HS-27A (cell line): ENCODE measurements around the gene NHS.

Experiments used
- DNase-seq: peaks from one replicate; pipeline ENCODE4 v3.0.0-alpha.2; 2012; ENCODE audit warnings: low read depth, missing footprints

NHS gene

GRCh38 chrX:17679261-17679660 is 304.3 kb downstream of the NHS start:
- no peak for DNase-seq

GRCh38 chrX:17679820-17680219 is 304.8 kb downstream of the NHS start:
- DNase-seq = no peak

- no peak for DNase-seq
Observed at GRCh38 chrX:17680732-17681413, 305.9 kb downstream of the NHS start.

GRCh38 chrX:17682259-17682658 is 307.3 kb downstream of the NHS start:
- DNase-seq = no peak

- no peak for DNase-seq
Observed at GRCh38 chrX:17685026-17685425, 310.0 kb downstream of the NHS start.

GRCh38 chrX:17687648-17688047 is 312.6 kb downstream of the NHS start:
- DNase-seq = no peak

- DNase-seq = no peak
Observed at GRCh38 chrX:17689971-17690409, 315.0 kb downstream of the NHS start.

GRCh38 chrX:17692709-17693346 is 317.8 kb downstream of the NHS start:
- no peak for DNase-seq

- no peak for DNase-seq
Observed at GRCh38 chrX:17697191-17697590, 322.2 kb downstream of the NHS start.

- DNase-seq = no peak
Observed at GRCh38 chrX:17700976-17701375, 326.0 kb downstream of the NHS start.

GRCh38 chrX:17703201-17703600 is 328.2 kb downstream of the NHS start:
- DNase-seq = no peak

- DNase-seq = no peak
Observed at GRCh38 chrX:17705211-17705610, 330.2 kb downstream of the NHS start.

GRCh38 chrX:17706676-17707075 is 331.7 kb downstream of the NHS start:
- DNase-seq = no peak

- no peak for DNase-seq
Observed at GRCh38 chrX:17707731-17708130, 332.7 kb downstream of the NHS start.

GRCh38 chrX:17710871-17711301 is 335.9 kb downstream of the NHS start:
- DNase-seq = no peak

- DNase-seq = no peak
Observed at GRCh38 chrX:17713288-17713687, 338.3 kb downstream of the NHS start.

GRCh38 chrX:17718649-17719165 is 343.7 kb downstream of the NHS start:
- DNase-seq = no peak

GRCh38 chrX:17719711-17720110 is 344.7 kb downstream of the NHS start:
- DNase-seq = no peak

GRCh38 chrX:17721715-17722114 is 346.7 kb downstream of the NHS start:
- no peak for DNase-seq

- DNase-seq = no peak
Observed at GRCh38 chrX:17725181-17725580, 350.2 kb downstream of the NHS start.

- DNase-seq = no peak
Observed at GRCh38 chrX:17732138-17732783, 357.3 kb downstream of the NHS start.

- DNase-seq = no peak
Observed at GRCh38 chrX:17735406-17735805, 360.4 kb downstream of the NHS start.

- DNase-seq = no peak
Observed at GRCh38 chrX:17736478-17736855, 361.5 kb downstream of the NHS start.
